ENCODE results near the gene NEU4.

GRCh38 chr2:241796209-241796608 lies 12.8 kb upstream of the NEU4 start:
- TF ChIP-seq POLR2AphosphoS5 (IDR thresholded peaks at IDR 0.05; ENCODE audit: borderline replicate concordance, low read depth, low read length): no peak
- TF ChIP-seq EZH2 (IDR thresholded peaks at IDR 0.05): no peak
- TF ChIP-seq FOXP2 (optimal IDR thresholded peaks at IDR 0.05; ENCODE audit: control extremely low read depth, extremely low read length, insufficient read depth): no peak

Data from SK-N-MC (cell line).